HEK293 (cell line): ENCODE measurements around the gene RUNX1.

Experiments used
- ATF2 ChIP-seq: fragments of 450-650 bp; formaldehyde crosslinking; IDR thresholded peaks from 2 replicates; pipeline ENCODE4 v1.5.1; 2016; ENCODE audit warnings: missing biosample characterization, missing genetic modification characterization, low read depth
- BCL11A ChIP-seq: fragments of 450-650 bp; formaldehyde crosslinking; IDR thresholded peaks from 2 replicates; pipeline ENCODE4 v1.5.1; 2016; ENCODE audit warnings: low read depth, missing biosample characterization, missing genetic modification characterization
- CTCF ChIP-seq: fragments of 450-650 bp; formaldehyde crosslinking; IDR thresholded peaks from 2 replicates; pipeline ENCODE4 v1.5.1; 2016; ENCODE audit warnings: missing biosample characterization, missing genetic modification characterization
- PRDM10 ChIP-seq: fragments of 450-650 bp; formaldehyde crosslinking; IDR thresholded peaks from 2 replicates; pipeline ENCODE4 v1.5.1; 2016; ENCODE audit warnings: missing biosample characterization, missing genetic modification characterization
- YY1 ChIP-seq: fragments of 450-650 bp; formaldehyde crosslinking; IDR thresholded peaks from 2 replicates; pipeline ENCODE4 v1.5.1; 2018; ENCODE audit warnings: missing biosample characterization, missing genetic modification characterization
- ZNF121 ChIP-seq: fragments of 450-650 bp; formaldehyde crosslinking; IDR thresholded peaks from 2 replicates; pipeline ENCODE4 v1.5.1; 2016; ENCODE audit warnings: missing biosample characterization, missing genetic modification characterization
- ZNF214 ChIP-seq: fragments of 450-650 bp; formaldehyde crosslinking; IDR thresholded peaks from 2 replicates; pipeline ENCODE4 v1.5.1; 2017; ENCODE audit warnings: missing biosample characterization, mild to moderate bottlenecking, missing genetic modification characterization, borderline replicate concordance
- ZNF311 ChIP-seq: fragments of 450-650 bp; formaldehyde crosslinking; IDR thresholded peaks from 2 replicates; pipeline ENCODE4 v1.5.1; 2017; ENCODE audit warnings: missing biosample characterization, missing genetic modification characterization, borderline replicate concordance
- ZNF362 ChIP-seq: fragments of 450-650 bp; formaldehyde crosslinking; IDR thresholded peaks from 2 replicates; pipeline ENCODE4 v1.5.1; 2016; ENCODE audit warnings: missing biosample characterization, missing genetic modification characterization
- ZNF394 ChIP-seq: fragments of 450-650 bp; formaldehyde crosslinking; IDR thresholded peaks from 2 replicates; pipeline ENCODE4 v1.5.1; 2016; ENCODE audit warnings: missing biosample characterization, missing genetic modification characterization, mild to moderate bottlenecking, moderate library complexity, borderline replicate concordance
- ZNF561 ChIP-seq: fragments of 450-650 bp; IDR thresholded peaks from 2 replicates; pipeline ENCODE4 v1.5.1; 2018; ENCODE audit warnings: missing biosample characterization, missing genetic modification characterization, borderline replicate concordance
- ZNF639 ChIP-seq: fragments of 450-650 bp; formaldehyde crosslinking; IDR thresholded peaks from 2 replicates; pipeline ENCODE4 v1.5.1; 2016; ENCODE audit warnings: missing biosample characterization, missing genetic modification characterization

- TF ChIP-seq ZNF121 (tag by site-specific recombination), result no peak
- no peak for TF ChIP-seq ZNF561 (tag by site-specific recombination)
- no peak for TF ChIP-seq PRDM10 (tag by site-specific recombination)
- TF ChIP-seq YY1 (tag by site-specific recombination), result no peak
- no peak for TF ChIP-seq BCL11A (tag by site-specific recombination)
- no peak for TF ChIP-seq CTCF (tag by site-specific recombination)
- no peak for TF ChIP-seq ZNF311
- TF ChIP-seq ZNF214, result no peak
- TF ChIP-seq ATF2, result no peak
- TF ChIP-seq ZNF639 (tag by site-specific recombination), result no peak
- TF ChIP-seq ZNF394, result no peak
- TF ChIP-seq ZNF362 (tag by site-specific recombination), result no peak
Measured at GRCh38 chr21:34883491-34884271, 165.4 kb downstream of the RUNX1 start.
